HG03378 (cell line): Measurements from ENCODE around the gene SMIM22.

Experiments
- ATAC-seq: cut with Tn5 transposase; IDR thresholded peaks from one replicate; pipeline ENCODE4 v1.9.1; 2021; ENCODE audit warnings: mild to moderate bottlenecking, moderate library complexity; ENCODE audit not compliant: unreplicated experiment

SMIM22 gene

GRCh38 chr16:4795181-4795827 is at the start of gene SMIM22:
TSS of gene SMIM22 (plus strand) at chr16:4795369. CDS start at chr16:4795735, 366 bp downstream.
- ATAC-seq = no peak

GRCh38 chr16:4746215-4746614 is 49.0 kb upstream of the SMIM22 start:
- ATAC-seq = no peak

- ATAC-seq = no peak
Measured at GRCh38 chr16:4746991-4747574, 48.1 kb upstream of the SMIM22 start.

DNA sequence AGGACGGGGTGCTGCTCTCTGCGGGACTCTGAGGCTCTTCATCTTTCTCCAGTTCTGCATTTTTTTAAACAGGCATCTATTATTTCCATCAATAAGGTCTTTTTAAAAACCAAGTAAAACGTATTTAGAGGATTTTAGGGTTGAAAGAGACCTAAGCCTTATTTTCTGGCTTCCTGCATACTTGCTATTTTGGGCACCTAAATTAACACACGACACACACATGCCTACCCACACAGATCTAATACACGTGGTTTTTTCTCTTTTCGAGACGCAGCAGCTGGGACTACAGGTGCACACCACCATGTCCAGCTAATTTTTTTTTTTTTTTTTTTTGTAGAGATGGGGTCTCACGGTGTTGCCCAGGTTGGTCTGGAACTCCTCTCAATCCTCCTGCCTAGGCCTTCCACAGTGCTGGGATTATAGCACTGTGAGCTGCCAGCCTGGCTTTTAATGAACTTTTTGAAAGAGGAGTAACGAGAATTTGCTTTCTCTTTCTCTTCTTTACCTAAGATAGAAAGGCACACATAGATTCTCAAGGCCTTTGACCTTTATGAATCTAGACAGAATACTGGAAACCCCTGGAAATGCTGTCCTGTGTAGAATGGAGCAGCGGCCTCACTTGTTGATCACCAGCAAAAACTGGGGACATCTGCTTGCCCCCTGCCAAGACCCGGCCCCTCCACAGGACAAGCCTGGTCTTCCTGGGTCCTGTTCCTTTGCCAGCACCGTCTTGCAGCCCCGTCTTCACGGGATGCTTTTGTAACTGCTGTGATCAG is 47.1 kb upstream of the SMIM22 start:
- ATAC-seq = no peak

- no peak for ATAC-seq
Measured at GRCh38 chr16:4748682-4749411, 46.3 kb upstream of the SMIM22 start.

GRCh38 chr16:4749700-4750257 is 45.4 kb upstream of the SMIM22 start:
- no peak for ATAC-seq

GRCh38 chr16:4750896-4751295 is 44.3 kb upstream of the SMIM22 start:
- ATAC-seq = no peak

DNA sequence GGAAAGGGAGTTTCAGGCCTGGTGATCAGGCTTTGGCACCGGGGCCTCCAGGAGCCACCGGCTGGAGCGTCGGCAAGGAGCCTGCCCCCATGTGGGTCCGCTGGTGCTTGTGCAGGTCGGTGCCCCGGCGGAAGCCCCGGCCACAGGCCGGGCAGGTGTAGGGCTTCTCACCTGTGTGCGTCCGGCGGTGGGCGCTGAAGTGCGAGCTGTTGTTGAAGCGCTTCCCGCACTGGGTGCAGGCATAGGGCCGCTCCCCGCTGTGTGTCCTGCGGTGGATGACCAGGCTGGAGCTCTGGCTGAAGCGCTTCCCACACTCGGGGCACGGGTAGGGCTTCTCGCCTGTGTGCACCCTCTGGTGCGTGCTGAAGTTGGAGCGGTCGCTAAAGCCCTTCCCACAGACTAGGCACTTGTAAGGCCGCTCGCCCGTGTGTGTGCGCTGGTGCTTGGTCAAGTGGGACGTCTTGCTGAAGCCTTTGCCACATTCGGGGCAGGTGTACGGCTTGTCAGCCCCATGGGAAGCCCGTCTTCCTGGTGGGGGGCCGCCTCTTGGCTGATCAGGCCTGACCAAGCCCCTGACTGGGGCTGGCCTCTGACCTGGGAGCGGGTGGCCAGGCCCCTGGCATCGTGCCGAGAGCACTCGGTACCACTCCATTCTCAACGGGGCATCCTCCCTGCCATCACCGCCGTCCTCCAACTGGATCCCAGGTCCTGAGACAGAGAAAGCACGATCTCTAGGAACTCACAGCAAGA is 42.6 kb upstream of the SMIM22 start:
- ATAC-seq = no peak

GRCh38 chr16:4753227-4753626 is 41.9 kb upstream of the SMIM22 start:
- no peak for ATAC-seq

DNA sequence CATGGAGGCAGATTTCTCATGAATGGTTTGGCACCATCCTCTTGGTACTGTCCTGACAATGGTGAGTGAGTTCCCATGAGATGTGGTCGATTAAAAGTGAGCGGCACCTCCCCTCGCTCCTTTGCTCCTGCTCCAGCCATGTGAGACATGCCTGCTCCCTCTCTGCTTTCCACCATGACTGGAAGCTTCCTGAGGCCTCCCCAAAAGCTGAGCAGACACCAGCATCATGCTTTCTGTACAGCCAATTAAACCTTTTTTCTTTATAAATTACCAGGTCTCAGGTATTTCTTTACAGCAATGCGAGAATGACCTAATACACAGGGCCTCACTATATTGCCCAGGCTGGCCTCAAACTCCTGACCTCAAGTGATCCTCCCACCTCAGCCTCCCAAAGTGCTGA is 40.3 kb upstream of the SMIM22 start:
- no peak for ATAC-seq

- ATAC-seq = no peak
Measured at GRCh38 chr16:4755687-4756086, 39.5 kb upstream of the SMIM22 start.

DNA sequence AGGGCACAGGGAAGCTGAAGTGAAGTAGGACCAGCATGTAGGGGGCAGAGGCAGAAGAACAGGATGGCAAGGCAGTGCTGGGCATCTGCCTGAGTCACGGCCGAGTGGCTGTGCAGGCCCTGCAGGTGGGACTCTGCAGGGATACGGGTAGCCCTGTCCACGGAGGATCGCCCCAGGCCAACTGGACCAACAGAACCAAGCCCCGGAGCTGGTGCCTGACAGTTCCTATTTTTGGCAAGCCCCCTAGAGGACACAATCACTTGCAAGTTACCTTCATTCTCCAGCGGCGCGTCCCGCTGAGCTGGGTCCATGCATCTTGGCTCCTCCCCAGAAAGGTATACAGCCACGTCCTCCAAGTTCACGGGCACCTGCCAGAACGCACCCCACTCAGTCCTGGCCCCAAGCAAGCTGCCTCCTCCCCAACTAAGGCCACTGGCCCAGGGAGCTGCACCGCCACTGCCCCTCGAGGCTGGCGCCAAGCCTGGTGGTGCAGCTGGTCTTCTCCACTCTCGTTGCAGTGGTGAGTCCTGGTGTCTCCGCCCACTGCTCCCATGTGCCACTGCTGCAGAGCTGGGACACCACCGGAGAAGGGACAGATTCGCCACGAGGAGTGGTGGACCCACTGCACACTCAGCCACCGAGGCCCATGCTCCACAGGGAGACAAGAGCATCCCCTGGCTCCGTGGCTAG is 34.8 kb upstream of the SMIM22 start:
- ATAC-seq = no peak

DNA sequence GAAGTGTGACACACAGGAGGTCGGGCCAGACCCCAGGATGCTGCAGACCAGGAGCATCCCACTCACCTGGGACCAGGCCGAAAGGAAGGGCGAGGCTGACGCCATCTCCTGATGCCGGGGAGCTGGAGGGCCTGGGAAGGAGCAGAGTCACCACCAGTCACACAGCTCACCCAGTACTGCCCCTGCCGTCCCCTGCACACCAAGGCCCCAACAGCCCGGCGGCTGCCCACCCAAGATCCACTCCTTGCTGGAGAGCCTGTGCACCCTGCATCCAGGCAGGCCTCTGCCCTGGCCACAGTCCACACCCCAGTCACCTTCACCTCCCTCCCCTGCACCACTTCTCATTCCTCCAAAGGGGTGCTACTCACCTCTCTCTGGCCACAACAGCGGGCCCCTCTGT is 33.0 kb upstream of the SMIM22 start:
- ATAC-seq = no peak

- no peak for ATAC-seq
Measured at GRCh38 chr16:4763791-4764190, 31.4 kb upstream of the SMIM22 start.

DNA sequence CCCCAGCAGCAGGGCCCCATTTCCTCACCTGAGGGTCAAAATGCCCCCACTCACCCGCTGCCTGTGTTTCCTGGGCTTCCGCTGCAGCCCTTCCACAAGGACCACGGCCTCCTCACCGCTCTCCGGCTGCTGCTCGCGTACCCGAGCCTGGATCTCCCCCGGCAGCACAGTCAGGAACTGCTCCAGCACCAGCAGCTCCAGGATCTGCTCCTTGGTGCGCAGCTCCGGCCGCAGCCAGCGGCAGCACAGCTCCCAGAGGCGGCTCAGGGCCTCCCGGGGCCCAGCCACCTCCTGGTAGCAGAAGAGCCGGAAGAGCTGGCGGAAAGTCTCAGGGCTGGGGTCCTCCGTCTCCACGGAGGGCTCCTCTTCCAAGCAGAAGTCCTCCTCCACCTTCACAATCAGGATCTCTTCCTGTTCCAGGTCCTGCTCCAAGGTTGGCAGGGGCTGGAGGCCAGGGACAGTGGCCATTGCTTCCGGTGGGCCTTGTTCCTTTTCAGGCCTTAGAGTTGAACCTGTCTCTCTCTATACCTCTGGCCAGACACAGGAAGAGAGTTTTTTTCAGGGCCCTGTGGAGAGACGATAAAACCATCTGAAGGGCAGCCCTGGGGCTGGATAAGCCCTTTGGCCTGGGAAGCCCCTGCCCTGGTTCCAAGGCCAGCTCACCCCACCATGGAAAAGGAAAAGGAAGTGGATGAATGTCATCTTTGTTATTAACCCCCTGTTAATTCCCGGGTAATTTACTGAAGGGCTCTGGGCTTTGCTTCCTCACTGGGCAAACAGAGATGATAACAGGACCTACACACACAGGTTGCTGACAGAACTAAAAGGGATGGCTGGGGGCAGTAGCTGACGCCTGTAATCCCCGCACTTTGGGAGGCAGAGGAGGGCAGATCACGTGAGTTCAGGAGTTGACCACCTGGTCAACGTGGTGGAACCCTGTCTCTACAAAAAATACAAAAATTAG is 29.4 kb upstream of the SMIM22 start:
- no peak for ATAC-seq

GRCh38 chr16:4766875-4767628 is 28.1 kb upstream of the SMIM22 start, which contains the start of gene ZNF500:
TSS of gene ZNF500 (minus strand) at chr16:4767162. CDS start at chr16:4765978, 1,184 bp downstream.
- peak; percentile 82 for ATAC-seq

DNA sequence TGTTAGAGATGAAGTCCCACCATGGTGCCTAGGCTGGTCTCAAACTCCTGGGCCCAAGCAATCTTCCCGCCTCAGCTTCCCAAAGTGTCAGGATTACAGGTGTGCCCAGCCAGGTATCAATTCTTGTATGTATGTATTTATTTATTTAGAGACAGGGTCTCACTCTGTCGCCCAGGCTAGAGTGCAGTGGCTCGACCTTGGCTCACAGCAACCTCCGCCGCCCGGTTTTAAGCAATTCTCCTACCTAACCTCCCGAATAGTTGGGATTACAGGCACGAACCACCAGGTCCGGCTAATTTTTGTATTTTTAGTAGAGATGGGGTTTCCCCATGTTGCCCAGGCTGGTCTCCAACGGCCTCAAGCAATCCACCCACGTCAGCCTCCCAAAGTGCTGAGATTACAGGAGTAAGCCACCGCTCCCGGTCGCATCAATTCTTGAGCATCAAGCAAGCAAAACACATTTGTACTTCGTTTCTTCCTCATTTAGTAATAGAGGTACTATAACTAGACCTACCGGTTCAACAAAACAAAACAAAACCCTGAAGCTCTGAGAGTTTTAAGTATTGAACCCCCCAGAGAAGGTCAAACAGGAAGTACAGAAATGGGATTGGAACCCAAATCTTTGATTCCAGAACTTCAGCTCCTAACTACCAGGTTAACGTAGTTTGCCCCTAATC is 27.2 kb upstream of the SMIM22 start:
- ATAC-seq = peak; percentile 3
